Esophagus squamous epithelium (tissue), 5 donors: ENCODE measurements around the gene SDK2. TPM values are rescaled to one million over a fixed set of nuclear protein-coding genes. Genes with fewer than 3 reads are reported as not detected.

Source experiments
- DNase-seq: peaks from one replicate; lab custom pipeline; 2025; lab: John Stamatoyannopoulos, UW
- H3K27ac ChIP-seq, 4 donors: fragments of 200-600 bp; sonication (generic); one replicate each; pipeline ENCODE4 v1.5.1; 2016 to 2019; ENCODE audit warnings: mild to moderate bottlenecking in 1 of 4
- H3K27me3 ChIP-seq, 4 donors: fragments of 200-600 bp; sonication (generic); 1 replicate in 3 of 4; 2 replicates in 1 of 4; pipeline versions ENCODE4 v1.5.1 to v1.6.0; 2017 to 2021; ENCODE audit warnings: antibody characterized with exemption in 1 of 4
- H3K36me3 ChIP-seq, 3 donors: fragments of 200-600 bp; sonication (generic); one replicate each; pipeline ENCODE4 v1.5.1; 2016 to 2019
- H3K4me1 ChIP-seq, 3 donors: fragments of 200-600 bp; sonication (generic); one replicate each; pipeline ENCODE4 v1.5.1; 2017 to 2019
- H3K4me3 ChIP-seq, 4 donors: fragments of 200-600 bp; sonication (generic); 1 replicate in 3 of 4; 2 replicates in 1 of 4; pipeline ENCODE4 v1.5.1; 2016 to 2019; ENCODE audit warnings: mild to moderate bottlenecking in 2 of 4, moderate library complexity in 1 of 4
- H3K9me3 ChIP-seq, 3 donors: fragments of 200-600 bp; sonication (generic); one replicate each; pipeline ENCODE4 v1.5.1; 2016 to 2019
- CTCF ChIP-seq, 6 experiments: fragments of 450-650 bp in 4 of 6; fragments of 200-600 bp in 2 of 6; sonication (generic) in 2 of 6; IDR thresholded peaks; one replicate each; pipeline ENCODE4 v1.5.1; 2016 to 2019; ENCODE audit warnings: antibody characterized with exemption in 6 of 6, mild to moderate bottlenecking in 4 of 6, moderate library complexity in 4 of 6
- POLR2A ChIP-seq, 4 donors: fragments of 450-650 bp; IDR thresholded peaks; one replicate each; pipeline ENCODE4 v1.6.1; 2017; ENCODE audit warnings: antibody characterized with exemption in 4 of 4, mild to moderate bottlenecking in 4 of 4, moderate library complexity in 3 of 4
- WGBS, 2 donors: methylation state at CpG; one replicate each; pipeline ENCODE4 v1.1.5; 2018; 5-methylcytosine and 5-hydroxymethylcytosine counted together
- intact Hi-C: fragments of 100-400 bp; cut with DNase I; formaldehyde crosslinking; loops from one replicate; pipeline ENCODE4 v1.15.0; 2022
- total RNA-seq, 4 donors: library from RNA; depleted of rRNA; stranded (reverse); fragments of >200 nt; gene quantifications; one replicate each; pipeline ENCODE4 v1.1.0, GENCODE V29; 2016
- donor health status: DM: yes; HTN: yes; CAD: no.

Gene SDK2, protein sequence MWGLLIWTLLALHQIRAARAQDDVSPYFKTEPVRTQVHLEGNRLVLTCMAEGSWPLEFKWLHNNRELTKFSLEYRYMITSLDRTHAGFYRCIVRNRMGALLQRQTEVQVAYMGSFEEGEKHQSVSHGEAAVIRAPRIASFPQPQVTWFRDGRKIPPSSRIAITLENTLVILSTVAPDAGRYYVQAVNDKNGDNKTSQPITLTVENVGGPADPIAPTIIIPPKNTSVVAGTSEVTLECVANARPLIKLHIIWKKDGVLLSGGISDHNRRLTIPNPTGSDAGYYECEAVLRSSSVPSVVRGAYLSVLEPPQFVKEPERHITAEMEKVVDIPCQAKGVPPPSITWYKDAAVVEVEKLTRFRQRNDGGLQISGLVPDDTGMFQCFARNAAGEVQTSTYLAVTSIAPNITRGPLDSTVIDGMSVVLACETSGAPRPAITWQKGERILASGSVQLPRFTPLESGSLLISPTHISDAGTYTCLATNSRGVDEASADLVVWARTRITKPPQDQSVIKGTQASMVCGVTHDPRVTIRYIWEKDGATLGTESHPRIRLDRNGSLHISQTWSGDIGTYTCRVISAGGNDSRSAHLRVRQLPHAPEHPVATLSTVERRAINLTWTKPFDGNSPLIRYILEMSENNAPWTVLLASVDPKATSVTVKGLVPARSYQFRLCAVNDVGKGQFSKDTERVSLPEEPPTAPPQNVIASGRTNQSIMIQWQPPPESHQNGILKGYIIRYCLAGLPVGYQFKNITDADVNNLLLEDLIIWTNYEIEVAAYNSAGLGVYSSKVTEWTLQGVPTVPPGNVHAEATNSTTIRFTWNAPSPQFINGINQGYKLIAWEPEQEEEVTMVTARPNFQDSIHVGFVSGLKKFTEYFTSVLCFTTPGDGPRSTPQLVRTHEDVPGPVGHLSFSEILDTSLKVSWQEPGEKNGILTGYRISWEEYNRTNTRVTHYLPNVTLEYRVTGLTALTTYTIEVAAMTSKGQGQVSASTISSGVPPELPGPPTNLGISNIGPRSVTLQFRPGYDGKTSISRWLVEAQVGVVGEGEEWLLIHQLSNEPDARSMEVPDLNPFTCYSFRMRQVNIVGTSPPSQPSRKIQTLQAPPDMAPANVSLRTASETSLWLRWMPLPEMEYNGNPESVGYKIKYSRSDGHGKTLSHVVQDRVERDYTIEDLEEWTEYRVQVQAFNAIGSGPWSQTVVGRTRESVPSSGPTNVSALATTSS (N-terminal part only)
- total RNA-seq: 1 to 10 TPM; 1.7 to 5.5 (median 2.4) TPM

GRCh38 chr17:73644145-73645049, at the start of gene SDK2:
SDK2 (minus strand) TSS chr17:73644445; CDS start chr17:73644088, 357 bp downstream.
- WGBS, 2 donors: 0 to 8% methylated on average over 1 to 5 of the region's 105 CpGs
- H3K4me3 ChIP-seq: peak within 1 kb of the TSS; percentile 34 to 68 (median 52)
- intact Hi-C loops: loop anchor here (5.0 kb wide), 1 partner anchor 73 kb away; no protein-coding TSS in a partner anchor
- peaks cover 0 to 95% (median 0%) of the 10 kb centered on the region in 4 donors for H3K27me3 ChIP-seq
- peaks cover 22 to 43% (median 25%) of the 10 kb centered on the region in 3 donors for H3K4me1 ChIP-seq
- H3K36me3 ChIP-seq: no peaks in the 10 kb centered on the region
- TF ChIP-seq CTCF (IDR thresholded peaks at IDR 0.05) (no peak), POLR2A (IDR thresholded peaks at IDR 0.05) (no peak)
- peak within 1 kb of the TSS in 3 of 4 donors; percentile 42 to 49 (median 44) for H3K27ac ChIP-seq
- H3K9me3 ChIP-seq: no peaks in the 10 kb centered on the region
- no peak for DNase-seq

DNA sequence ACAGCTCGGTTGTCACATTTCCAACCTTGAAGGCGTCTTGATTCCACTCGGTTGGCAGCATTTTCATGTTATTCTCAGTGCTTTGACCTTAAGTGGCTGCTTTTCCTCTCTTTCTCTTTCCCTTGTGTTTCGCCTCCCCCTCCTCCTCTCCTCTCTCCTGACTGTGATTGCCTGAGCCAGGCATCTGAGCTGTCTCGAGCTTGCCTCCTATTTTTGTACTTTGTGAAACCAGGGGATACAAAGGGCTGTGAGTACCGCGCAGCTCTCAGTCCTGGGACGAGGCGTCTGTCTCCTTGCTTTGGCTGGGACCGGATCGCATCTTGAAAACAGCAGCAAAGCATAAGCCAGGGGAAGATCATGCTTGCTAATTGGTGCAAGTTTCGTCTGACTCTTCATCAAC, 48.8 kb upstream of the SDK2 start:
- no peaks in the 10 kb centered on the region for H3K4me1 ChIP-seq
- DNase-seq: no peak
- intact Hi-C loops: no loop called here
- TF ChIP-seq CTCF (IDR thresholded peaks at IDR 0.05) (no peak), POLR2A (IDR thresholded peaks at IDR 0.05) (no peak)
- 74 to 75% methylated on average over 8 to 10 of the region's 12 CpGs for WGBS, 2 donors
- H3K36me3 ChIP-seq: no peaks in the 10 kb centered on the region
- no peak overlapping the region for H3K27ac ChIP-seq
- no peak overlapping the region for H3K4me3 ChIP-seq
- no peaks in the 10 kb centered on the region for H3K9me3 ChIP-seq
- peaks cover 0 to 33% (median 0%) of the 10 kb centered on the region in 4 donors for H3K27me3 ChIP-seq

DNA sequence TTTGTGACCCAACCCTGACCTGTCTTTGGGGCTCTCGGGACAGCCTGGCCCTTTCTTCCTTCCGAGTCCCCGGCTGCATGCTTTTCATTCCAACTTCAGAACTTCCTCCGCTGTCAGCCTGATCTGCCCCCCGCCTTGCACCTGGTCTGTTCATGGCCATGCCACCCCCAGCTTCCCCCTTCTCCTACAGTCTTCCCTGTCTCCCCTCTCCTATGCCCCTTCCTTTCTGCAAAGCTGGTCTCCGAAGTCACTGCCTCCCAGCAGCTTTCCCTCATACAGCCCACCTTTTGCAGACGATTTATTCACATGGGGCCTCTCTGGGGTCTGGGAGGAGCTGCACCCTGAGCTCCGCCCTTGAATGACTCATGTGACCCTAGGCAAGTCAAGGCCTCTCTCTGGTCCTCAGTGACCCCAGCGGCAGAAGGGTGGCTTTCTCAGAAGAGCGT, 47.1 kb upstream of the SDK2 start:
- intact Hi-C loops: no loop called here
- Histone ChIP-seq H3K9me3 (no peaks in the 10 kb centered on the region), H3K27ac (no peak overlapping the region), H3K4me1 (no peaks in the 10 kb centered on the region), H3K4me3 (no peak overlapping the region), H3K36me3 (no peaks in the 10 kb centered on the region), H3K27me3 (peaks cover 0 to 33% (median 0%) of the 10 kb centered on the region in 4 donors)
- DNase-seq: no peak
- TF ChIP-seq POLR2A (IDR thresholded peaks at IDR 0.05): no peak
- TF ChIP-seq CTCF (IDR thresholded peaks at IDR 0.05): no peak
- 56 to 58% methylated on average over 9 to 10 of the region's 10 CpGs for WGBS, 2 donors

DNA sequence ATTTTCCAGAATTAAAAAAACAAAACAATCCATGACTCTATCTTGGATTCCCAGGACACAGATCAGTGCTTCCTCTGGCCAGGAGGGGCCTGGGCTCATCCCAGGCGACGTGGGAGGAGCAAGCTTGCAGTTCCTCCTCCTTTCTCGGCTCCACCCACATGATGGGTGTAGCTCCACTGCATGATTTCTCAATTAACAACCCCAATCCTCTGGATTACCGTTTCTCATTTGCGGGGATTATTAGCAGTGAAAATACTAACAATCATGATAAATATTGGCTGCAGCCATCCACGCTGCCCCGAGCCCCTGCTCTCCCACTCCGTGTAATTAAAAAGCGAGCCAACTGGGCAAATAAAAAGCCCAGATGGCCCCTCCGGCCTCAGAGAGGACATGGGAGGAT, 46.4 kb upstream of the SDK2 start:
- Histone ChIP-seq H3K36me3 (no peaks in the 10 kb centered on the region), H3K27ac (no peak overlapping the region), H3K4me3 (no peak overlapping the region), H3K27me3 (peaks cover 0 to 35% (median 0%) of the 10 kb centered on the region in 4 donors), H3K9me3 (no peaks in the 10 kb centered on the region), H3K4me1 (no peaks in the 10 kb centered on the region)
- no peak for DNase-seq
- TF ChIP-seq POLR2A (IDR thresholded peaks at IDR 0.05) (no peak), CTCF (IDR thresholded peaks at IDR 0.05) (no peak)
- intact Hi-C loops: no loop called here
- 62 to 71% methylated on average over 10 of the region's 10 CpGs for WGBS, 2 donors
